K562 (cell line): ENCODE data around the gene CDK11A. TPM values are rescaled to one million over a fixed set of nuclear protein-coding genes. Genes with fewer than 3 reads are reported as not detected.
A peak's percentile ranks its signal among the peaks of the same experiment; 100 is the strongest.
"Not testable (repeated sequence)": the region's sequence is repeated elsewhere in the genome, so short reads cannot be mapped to it uniquely, and the experiment has no call there.

ENCODE experiments used
- ATAC-seq: fragments of 200-7000 bp; cut with Tn5 transposase; 3 replicates; pipeline ENCODE4 v1.9.1; 2020; ENCODE audit warnings: moderate library complexity
- BruUV-seq: library from RNA; stranded (reverse); fragments of 400-500 nt; replicated peaks from 2 replicates; lab custom pipeline; 2021; lab: Mats Ljungman, UMichigan
- CTCF ChIA-PET: fragments of 300-600 bp; formaldehyde crosslinking; extraction: SDS; loops from one replicate; lab custom pipeline; 2021; ENCODE audit warnings: low intra/inter-chr PET ratio; lab: Yijun Ruan, JAX
- POLR2A ChIA-PET: fragments of 300-600, 350-650 bp; sonication (Branson Sonifier 250); formaldehyde crosslinking; extraction: SDS; loops from one replicate; lab custom pipeline; 2021; ENCODE audit warnings: antibody characterized with exemption, inconsistent platforms; lab: Yijun Ruan, JAX
- DNase-seq, 4 experiments: peaks; one replicate each; pipeline versions ENCODE4 v3.0.0 to v3.0.0-alpha.2; 2011 to 2018; ENCODE audit warnings: low spot score in 3 of 4, mixed read lengths in 3 of 4; ENCODE audit errors: extremely low read depth in 1 of 4
- FAIRE-seq: peaks from 2 replicates; lab custom pipeline; 2011; peaks lifted over from hg19 to GRCh38; lab: Jason Lieb, UNC
- H2AFZ ChIP-seq: 2 replicates; pipeline ENCODE4 v1.6.0; 2011; ENCODE audit warnings: low read depth, low read length, control low read depth, inconsistent platforms
- H3K27ac ChIP-seq: fragments of 200-600 bp; 3 replicates; pipeline ENCODE4 v1.8.0; 2011; ENCODE audit warnings: low read depth, mild to moderate bottlenecking, control low read depth, inconsistent platforms, low read length, moderate library complexity, mixed read lengths; ENCODE audit errors: extremely low read depth
- H3K27me3 ChIP-seq, 2 experiments: fragments of 300-600 bp in 1 of 2; 2 replicates in 1 of 2; 3 replicates in 1 of 2; pipeline versions ENCODE4 v1.6.0 to v1.8.0; 2011; ENCODE audit warnings: inconsistent platforms in 2 of 2, low read length in 2 of 2, mild to moderate bottlenecking in 1 of 2, mixed read lengths in 1 of 2, moderate library complexity in 1 of 2; ENCODE audit not compliant: control insufficient read depth in 2 of 2, insufficient read depth in 2 of 2
- H3K36me3 ChIP-seq: fragments of 300-600 bp; 3 replicates; pipeline ENCODE4 v1.8.0; 2011; ENCODE audit warnings: mild to moderate bottlenecking, low read length, inconsistent platforms; ENCODE audit not compliant: control insufficient read depth, insufficient read depth
- H3K4me1 ChIP-seq, 2 experiments: fragments of 200-600 bp in 1 of 2; replicated peaks in 1 of 2; 2 replicates in 1 of 2; 3 replicates in 1 of 2; pipeline versions ENCODE4 v1.5.1 to v1.8.0; 2011; ENCODE audit warnings: inconsistent platforms in 2 of 2, low read length in 2 of 2, mild to moderate bottlenecking in 1 of 2, mixed read lengths in 1 of 2, moderate library complexity in 1 of 2; ENCODE audit not compliant: control insufficient read depth in 2 of 2, insufficient read depth in 2 of 2
- H3K4me2 ChIP-seq: 2 replicates; pipeline ENCODE4 v1.6.1; 2011; ENCODE audit warnings: low read length, control low read depth, inconsistent platforms, mixed read lengths; ENCODE audit not compliant: insufficient read depth
- H3K4me3 ChIP-seq: fragments of 200-600 bp; sonication (generic), shearing (Covaris generic); 2 replicates; pipeline ENCODE4 v1.5.1; 2016; ENCODE audit warnings: control low read depth, inconsistent platforms
- H3K79me2 ChIP-seq: fragments of 200-600 bp; 3 replicates; pipeline ENCODE4 v1.8.0; 2011; ENCODE audit warnings: low read length, inconsistent platforms; ENCODE audit not compliant: control insufficient read depth, insufficient read depth
- H3K9ac ChIP-seq, 2 experiments: 2 replicates each; pipeline versions ENCODE4 v1.6.0 to v1.6.1; 2011; ENCODE audit warnings: low read depth in 2 of 2, low read length in 2 of 2, control low read depth in 1 of 2, inconsistent platforms in 1 of 2, mild to moderate bottlenecking in 1 of 2, mixed read lengths in 1 of 2; ENCODE audit not compliant: insufficient read depth in 1 of 2
- H3K9me1 ChIP-seq: one replicate; pipeline ENCODE4 v1.6.0; 2011; ENCODE audit warnings: inconsistent platforms, mild to moderate bottlenecking, low read length, moderate library complexity; ENCODE audit not compliant: control insufficient read depth, insufficient read depth
- H3K9me3 ChIP-seq: replicated peaks from 2 replicates; pipeline ENCODE4 v1.5.1; 2011; ENCODE audit warnings: low read depth, low read length, inconsistent platforms; ENCODE audit not compliant: control insufficient read depth, insufficient read depth
- H4K20me1 ChIP-seq: replicated peaks from 2 replicates; pipeline ENCODE4 v1.6.1; 2011; ENCODE audit warnings: low read length, inconsistent platforms, mixed read lengths; ENCODE audit not compliant: control insufficient read depth, insufficient read depth
- CCNT2 ChIP-seq: IDR thresholded peaks from 2 replicates; pipeline ENCODE4 v1.6.1; 2011; ENCODE audit warnings: borderline replicate concordance, low read depth, mild to moderate bottlenecking, moderate library complexity, mixed read lengths, low read length; ENCODE audit not compliant: insufficient read length; ENCODE audit errors: extremely low read depth
- CXXC5 ChIP-seq: fragments of 250-450 bp; sonication (Bioruptor Pico); IDR thresholded peaks from 2 replicates; pipeline ENCODE4 v1.8.0; 2022; ENCODE audit warnings: inconsistent platforms, mild to moderate bottlenecking, moderate library complexity
- E2F1 ChIP-seq: sonication (generic); formaldehyde crosslinking; IDR thresholded peaks from 2 replicates; pipeline ENCODE4 v1.8.1; 2023; ENCODE audit warnings: mild to moderate bottlenecking, missing genetic modification reagents, moderate library complexity
- GABPB1 ChIP-seq: sonication (generic); formaldehyde crosslinking; IDR thresholded peaks from 2 replicates; pipeline ENCODE4 v1.8.0; 2022; ENCODE audit warnings: mild to moderate bottlenecking, missing genetic modification reagents
- L3MBTL2 ChIP-seq: fragments of 450-650 bp; IDR thresholded peaks from 2 replicates; pipeline ENCODE4 v1.6.1; 2016; ENCODE audit warnings: mild to moderate bottlenecking, moderate library complexity
- MAZ ChIP-seq, 2 experiments: fragments of 450-650 bp in 1 of 2; sonication (generic) in 1 of 2; formaldehyde crosslinking; IDR thresholded peaks in 1 of 2; conservative IDR thresholded peaks in 1 of 2; 2 replicates each; pipeline versions ENCODE4 v1.4.0 to v1.5.0; 2020; ENCODE audit warnings: mild to moderate bottlenecking in 1 of 2, missing genetic modification reagents in 1 of 2
- PHF8 ChIP-seq: fragments of 200-600 bp; sonication (generic); IDR thresholded peaks from 2 replicates; pipeline ENCODE4 v1.6.1; 2012; ENCODE audit warnings: mixed run types, mild to moderate bottlenecking, inconsistent platforms, low read length, moderate library complexity, borderline replicate concordance
- POLR2A ChIP-seq: fragments of 450-650 bp; conservative IDR thresholded peaks from 2 replicates; pipeline ENCODE4 v1.6.1; 2016
- SAFB ChIP-seq: fragments of 200-400 bp; formaldehyde crosslinking; IDR thresholded peaks from 2 replicates; pipeline ENCODE4 v1.6.1; 2017; ENCODE audit warnings: low read depth, low read length, borderline replicate concordance
- SMAD4 ChIP-seq: fragments of 250-450 bp; sonication (Bioruptor Pico); conservative IDR thresholded peaks from 2 replicates; pipeline ENCODE4 v1.8.0; 2021; ENCODE audit warnings: inconsistent platforms, mild to moderate bottlenecking, moderate library complexity
- SOX6 ChIP-seq: fragments of 450-650 bp; IDR thresholded peaks from 2 replicates; pipeline ENCODE4 v1.6.1; 2014; ENCODE audit warnings: mild to moderate bottlenecking
- SUPT5H ChIP-seq: fragments of 450-650 bp; IDR thresholded peaks from 2 replicates; pipeline ENCODE4 v1.6.1; 2016
- TAF1 ChIP-seq: IDR thresholded peaks from 2 replicates; pipeline ENCODE4 v1.6.1; 2011; ENCODE audit warnings: mild to moderate bottlenecking, low read length, moderate library complexity; ENCODE audit not compliant: insufficient read depth, control insufficient read depth, severe bottlenecking; ENCODE audit errors: extremely low read depth
- TFAP4 ChIP-seq: sonication (generic); formaldehyde crosslinking; IDR thresholded peaks from 2 replicates; pipeline ENCODE4 v1.8.0; 2022; ENCODE audit warnings: missing genetic modification reagents, mild to moderate bottlenecking, moderate library complexity, borderline replicate concordance
- WGBS: fragments of 100-300 bp; shearing (Covaris generic); methylation state at CpG from one replicate; pipeline ENCODE4 v1.1.6; 2016; ENCODE audit warnings: low coverage, mixed read lengths; ENCODE audit not compliant: insufficient coverage; ENCODE audit errors: missing lambda C conversion rate; 5-methylcytosine and 5-hydroxymethylcytosine counted together
- in situ Hi-C: fragments of 300-500 bp; cut with MboI; formaldehyde crosslinking; loops from 4 replicates; pipeline ENCODE4 v1.15.0; 2018; ENCODE audit warnings: inconsistent platforms, mixed read lengths
- intact Hi-C: fragments of 100-400 bp; cut with micrococcal nuclease; formaldehyde crosslinking; loops from 2 replicates; pipeline ENCODE4 v1.14.2; 2022
- polyA plus RNA-seq, 8 experiments: library from polyadenylated mRNA; depleted of rRNA in 4 of 8; stranded (reverse) in 5 of 8; unstranded in 3 of 8; fragments of >200 nt; fragmentation: Nextera tagmentation in 2 of 8; fragmentation: Illumina TruSeq in 1 of 8; extraction: Ambion mirVana in 2 of 8; extraction: Trizol in 1 of 8; gene quantifications; 2 replicates each; pipeline versions ENCODE4 v1.2.1 to v1.2.3, GENCODE V29; 2011 to 2014; ENCODE audit warnings: inconsistent platforms in 1 of 8, missing spikeins in 1 of 8
- total RNA-seq, 7 experiments: library from RNA; depleted of rRNA in 6 of 7; stranded (reverse); fragments of >200 nt in 6 of 7; fragmentation: Illumina TruSeq in 2 of 7; extraction: Trizol in 2 of 7; gene quantifications; 2 replicates each; pipeline versions ENCODE4 v1.2.1 to v1.2.3, GENCODE V29; 2011 to 2021; ENCODE audit warnings: low replicate concordance in 1 of 7
- TF ChIP-seq, protein P1 (sequence below), 2 experiments: IDR thresholded peaks; 2 replicates each; pipeline ENCODE4 v1.6.1; 2011; ENCODE audit warnings: borderline replicate concordance in 1 of 2, control low read depth in 1 of 2, low read depth in 1 of 2, low read length in 1 of 2, mild to moderate bottlenecking in 1 of 2, mixed read lengths in 1 of 2, moderate library complexity in 1 of 2; ENCODE audit not compliant: insufficient read depth in 1 of 2, insufficient read length in 1 of 2, poor library complexity in 1 of 2, severe bottlenecking in 1 of 2; ENCODE audit errors: extremely low read depth in 1 of 2

Gene CDK11A
- total and polyA plus RNA-seq, 9 of the 15 experiments (the other 6 are each of a cell fraction or from before 2014, with no cell fraction given): 4.5 to 71.0 (median 43.9) TPM

DNA sequence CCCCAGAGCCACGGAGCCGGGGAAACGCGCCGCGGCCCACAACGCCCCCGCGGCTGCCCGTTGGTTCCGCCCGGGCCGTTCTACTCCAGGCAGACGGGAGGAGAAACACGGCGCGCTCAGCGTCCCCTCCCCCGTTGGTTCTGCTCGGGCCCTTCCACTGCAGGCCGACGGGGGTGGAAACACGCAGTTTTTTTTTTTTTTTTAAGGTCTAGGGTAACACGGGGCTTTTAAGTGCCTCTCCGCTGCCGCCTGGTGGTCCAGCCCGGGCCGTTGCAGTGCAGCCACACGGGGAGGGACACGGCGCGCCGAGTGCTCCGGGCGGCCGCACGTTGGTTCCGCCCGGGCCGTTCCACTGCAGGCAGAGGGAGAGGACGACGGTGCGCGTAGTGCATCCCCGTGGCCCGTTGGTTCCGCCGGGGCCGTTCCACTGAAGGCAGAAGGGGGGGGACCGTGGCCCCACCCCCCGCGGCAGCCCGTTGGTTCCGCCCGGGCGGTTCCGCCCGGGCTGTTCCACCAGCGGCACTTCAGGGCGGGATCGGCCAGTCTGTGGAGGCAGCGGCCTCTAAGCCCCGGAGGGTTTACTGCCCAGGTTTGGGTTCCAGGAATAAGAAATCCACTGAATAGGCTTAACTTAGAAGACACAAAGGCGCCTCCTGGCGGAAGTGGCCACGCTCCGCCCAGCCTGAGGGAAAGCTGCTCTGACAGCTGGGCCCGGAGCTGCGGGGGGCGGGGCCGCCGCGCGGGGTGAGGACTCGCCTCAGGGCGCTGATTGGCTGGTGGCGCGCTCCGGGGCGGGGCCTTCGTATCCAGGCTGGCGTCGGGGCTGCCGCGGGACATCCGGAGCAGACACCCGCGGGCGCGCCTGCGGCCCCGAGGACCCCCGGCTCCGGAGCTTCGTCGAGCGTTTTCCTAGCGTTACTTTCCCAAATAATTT lies 31.2 kb downstream of the CDK11A start, which contains the start of gene SLC35E2B (continued):
- TF ChIP-seq E2F1: 0 out of 2 replicates have a peak, but pooled peaks have one; percentile 7

GRCh38 chr1:1692324-1692713 lies 31.8 kb downstream of the CDK11A start:
- POLR2A ChIA-PET, H3K9me1 ChIP-seq, H3K36me3 ChIP-seq, CTCF ChIA-PET, intact Hi-C loops, FAIRE-seq, H3K79me2 ChIP-seq, H3K27me3 ChIP-seq, H3K9me3 ChIP-seq, H4K20me1 ChIP-seq, in situ Hi-C loops: not testable (repeated sequence)
- peak overlapping the region; percentile 55 for H3K4me3 ChIP-seq
- peak overlapping the region; percentile 72; the same call in 1 of the 2 replicates for H2AFZ ChIP-seq
- H3K9ac ChIP-seq: peak overlapping the region; percentile 75 to 90; a peak in 3 of 4 replicates
- TSS peak; percentile 77 for BruUV-seq
- H3K4me2 ChIP-seq: peak overlapping the region; percentile 55; the same call in 1 of the 2 replicates
- DNase-seq (peak in 1 of 4 experiments; percentile 81), ATAC-seq (peak; percentile 89)
- peak overlapping the region; percentile 86 for H3K27ac ChIP-seq
- H3K4me1 ChIP-seq: peaks cover 0 to 14% of the 10 kb centered on the region in 2 experiments; a peak in 2 of 5 replicates
- WGBS: 0% methylated on average over 29 of the region's 45 CpGs
- TF ChIP-seq SOX6: 0 out of 2 replicates have a peak, but pooled peaks have one; percentile 12
- TF ChIP-seq CCNT2: peak; percentile 39
- TF ChIP-seq SMAD4 (CRISPR knock-in tag): peak; percentile 65
- TF ChIP-seq PHF8: peak; percentile 22; the same call in 1 of the 2 replicates
- TF ChIP-seq MAZ (CRISPR knock-in tag; conservative IDR thresholded peaks at IDR 0.05 in 1 of 2, IDR thresholded peaks at IDR 0.05 in 1 of 2): peak; percentile 80 to 86
- TF ChIP-seq, protein P1, sequence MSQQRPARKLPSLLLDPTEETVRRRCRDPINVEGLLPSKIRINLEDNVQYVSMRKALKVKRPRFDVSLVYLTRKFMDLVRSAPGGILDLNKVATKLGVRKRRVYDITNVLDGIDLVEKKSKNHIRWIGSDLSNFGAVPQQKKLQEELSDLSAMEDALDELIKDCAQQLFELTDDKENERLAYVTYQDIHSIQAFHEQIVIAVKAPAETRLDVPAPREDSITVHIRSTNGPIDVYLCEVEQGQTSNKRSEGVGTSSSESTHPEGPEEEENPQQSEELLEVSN (IDR thresholded peaks at IDR 0.05; ENCODE audit: borderline replicate concordance in 1 of 2, extremely low read depth in 1 of 2, insufficient read depth in 1 of 2, insufficient read length in 1 of 2, low read depth in 1 of 2, low read length in 1 of 2, poor library complexity in 1 of 2, severe bottlenecking in 1 of 2): peak in 1 of 2 experiments; percentile 25
- 0 out of 2 replicates have a peak, but pooled peaks have one; percentile 20 for TF ChIP-seq SAFB
- peak; percentile 44; the same call in 1 of the 2 replicates for TF ChIP-seq SUPT5H
- peak; percentile 55 for TF ChIP-seq L3MBTL2
- TF ChIP-seq TAF1: peak; percentile 34
- TF ChIP-seq POLR2A: peak; percentile 47; the same call in 1 of the 2 replicates
- TF ChIP-seq GABPB1 (CRISPR knock-in tag): peak; percentile 71; the same call in 1 of the 2 replicates
- TF ChIP-seq CXXC5 (CRISPR knock-in tag): peak; percentile 62
- peak; percentile 53; the same call in 1 of the 2 replicates for TF ChIP-seq TFAP4
